HG03442 (cell line): ENCODE data around the gene SMG7.

Experiments
- ATAC-seq: cut with Tn5 transposase; IDR thresholded peaks from one replicate; pipeline ENCODE4 v1.9.1; 2021; ENCODE audit warnings: mild to moderate bottlenecking, moderate library complexity; ENCODE audit not compliant: unreplicated experiment

Gene SMG7

DNA sequence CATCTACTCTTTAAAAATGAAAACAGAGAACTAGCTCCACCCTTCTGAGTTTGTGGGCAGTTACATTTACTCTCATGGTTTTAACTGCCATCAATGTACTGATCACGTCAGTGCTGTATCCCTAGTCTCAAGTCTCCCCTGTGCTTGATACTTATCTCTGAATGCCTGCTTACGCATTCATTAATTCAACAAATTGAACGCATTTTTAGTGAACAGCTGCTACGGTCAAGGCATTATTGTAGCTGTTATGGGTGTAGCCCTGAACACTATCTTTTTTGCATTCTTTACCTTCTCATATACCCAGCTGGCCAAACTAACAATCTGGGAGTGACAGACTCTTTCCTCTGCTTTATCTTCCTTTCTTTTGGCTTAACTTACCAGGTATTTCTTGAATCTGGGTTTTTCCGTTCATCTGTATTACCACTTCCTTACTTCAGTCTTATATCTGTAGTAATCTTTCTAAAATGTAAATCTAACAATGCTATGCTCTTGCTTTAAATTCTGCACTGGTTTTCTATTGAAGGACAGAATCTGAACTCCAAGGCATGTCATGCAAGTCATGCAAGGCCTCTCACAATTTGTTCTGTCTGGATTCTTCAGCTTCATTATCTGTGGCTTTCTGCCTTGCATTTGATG, 33.3 kb downstream of the SMG7 start:
- ATAC-seq = no peak

GRCh38 chr1:183506561-183506960, 34.3 kb downstream of the SMG7 start:
- no peak for ATAC-seq

- no peak for ATAC-seq
These were observed 36.4 kb downstream of the SMG7 start for GRCh38 chr1:183508694-183509093.

DNA sequence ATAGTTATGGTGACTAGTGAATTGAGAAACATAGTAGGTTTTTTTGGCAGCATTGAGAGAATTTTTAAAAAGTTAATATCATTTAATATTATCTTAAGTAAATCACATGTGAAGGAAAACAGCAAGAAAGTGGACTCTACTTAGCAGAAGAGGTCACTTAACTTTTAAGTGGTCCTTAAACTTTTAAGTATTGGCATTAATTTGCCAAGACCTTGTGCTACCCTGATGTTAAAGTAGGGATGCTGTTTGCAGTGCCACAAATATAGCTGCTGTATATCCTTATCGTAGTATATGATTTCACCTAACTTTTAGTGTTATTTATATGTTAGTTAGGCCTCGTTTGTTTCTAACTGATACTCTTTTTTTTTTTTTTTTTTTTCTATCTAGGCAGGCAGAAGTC, 40.2 kb downstream of the SMG7 start:
- no peak for ATAC-seq

DNA sequence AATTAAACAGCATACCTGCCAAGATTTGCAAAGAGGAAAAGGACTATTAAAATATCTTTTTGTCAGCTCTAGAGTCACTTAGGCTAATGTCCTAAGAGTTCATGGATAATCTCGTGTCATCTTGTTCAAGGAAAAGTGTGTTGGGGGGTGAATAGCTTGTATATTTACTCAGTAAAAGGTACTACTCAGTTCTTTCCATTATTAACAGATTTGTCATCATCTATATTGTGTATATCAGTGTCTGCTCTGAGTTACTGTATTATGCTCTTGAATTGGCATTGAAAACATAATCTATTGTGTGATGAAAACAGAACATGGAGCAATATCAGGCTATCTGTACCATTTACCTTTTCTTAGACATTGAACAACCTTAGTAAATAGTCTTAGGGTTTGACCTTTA, 41.9 kb downstream of the SMG7 start:
- ATAC-seq = no peak

DNA sequence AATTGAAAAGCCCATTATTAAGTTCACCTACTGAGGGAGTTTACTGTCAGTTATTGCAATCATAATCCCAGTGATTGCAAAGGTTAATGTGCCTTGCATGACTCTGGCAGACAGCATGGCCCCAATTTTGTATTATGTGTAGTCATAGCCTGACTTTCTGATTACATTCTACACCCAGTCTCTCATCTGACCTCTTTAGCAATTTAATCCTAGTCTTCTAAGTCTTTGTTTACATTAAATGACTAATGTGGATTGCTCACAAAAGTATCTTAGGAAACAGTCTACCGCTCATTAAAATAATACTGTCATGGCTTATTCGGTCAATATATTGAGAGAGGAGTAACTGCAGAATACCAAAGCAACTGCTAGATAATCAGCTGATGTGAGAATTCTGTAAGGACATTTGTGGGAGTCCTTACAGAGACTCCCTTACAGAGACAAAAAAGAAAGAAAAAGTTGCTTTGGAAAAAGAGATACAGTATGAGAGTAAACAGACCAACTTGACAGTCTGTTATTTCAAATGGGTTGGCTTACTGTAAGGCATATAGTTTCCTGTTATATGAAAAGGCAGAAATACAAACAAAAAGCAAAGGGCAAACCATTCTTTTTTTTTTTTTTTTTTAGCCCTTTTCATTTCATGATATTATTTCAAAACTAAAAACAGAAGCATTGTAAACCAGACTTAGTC, 42.8 kb downstream of the SMG7 start:
- no peak for ATAC-seq

DNA sequence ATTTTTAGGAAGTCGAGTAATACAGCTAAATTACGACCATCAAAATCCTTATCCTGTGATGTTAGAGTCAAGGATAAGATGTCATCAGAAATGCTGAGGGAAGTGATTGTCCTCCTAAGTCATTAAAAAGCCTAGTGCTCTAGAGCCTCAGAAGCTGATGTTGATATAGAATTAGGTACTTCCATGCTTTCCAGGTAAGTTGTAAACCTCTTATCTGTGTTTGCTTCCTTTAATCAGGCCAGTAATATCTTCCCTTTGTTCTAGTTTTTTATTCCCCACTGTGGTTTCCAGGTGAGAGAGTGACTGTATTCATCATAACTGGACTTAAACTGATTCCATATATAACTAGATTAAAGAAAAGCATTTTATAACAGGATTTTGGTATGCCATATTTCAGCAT, 44.4 kb downstream of the SMG7 start:
- no peak for ATAC-seq

GRCh38 chr1:183517401-183517800, 45.1 kb downstream of the SMG7 start:
- ATAC-seq = no peak

GRCh38 chr1:183520379-183520778, 48.1 kb downstream of the SMG7 start:
- no peak for ATAC-seq

- no peak for ATAC-seq
These were observed 49.8 kb downstream of the SMG7 start for GRCh38 chr1:183522104-183522503.

GRCh38 chr1:183528577-183528976, 56.3 kb downstream of the SMG7 start:
- ATAC-seq = no peak

DNA sequence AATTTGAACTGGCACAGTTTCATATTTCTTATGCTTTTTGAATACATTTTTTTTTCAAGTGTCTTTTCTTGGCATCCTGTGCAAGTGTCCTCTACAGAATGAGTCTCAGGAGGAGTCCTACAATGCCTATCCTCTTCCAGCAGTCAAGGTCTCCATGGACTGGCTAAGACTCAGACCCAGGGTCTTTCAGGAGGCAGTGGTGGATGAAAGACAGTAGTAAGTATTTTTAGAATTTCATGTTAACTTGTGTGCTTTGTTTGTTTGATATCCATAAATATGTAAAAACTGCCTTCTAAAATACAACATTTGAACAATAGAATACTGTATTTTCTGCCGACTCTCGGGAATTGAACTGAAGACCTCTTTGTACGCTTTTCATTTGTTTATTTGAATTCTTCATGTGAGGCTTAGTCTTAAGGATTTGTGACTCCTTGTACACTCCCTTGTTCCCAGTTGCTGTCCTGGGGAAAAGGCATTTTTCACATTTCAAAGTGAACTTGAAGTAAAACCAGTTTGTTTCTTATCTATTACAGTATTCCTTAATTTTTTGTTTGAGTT, 61.4 kb downstream of the SMG7 start:
- ATAC-seq = no peak

DNA sequence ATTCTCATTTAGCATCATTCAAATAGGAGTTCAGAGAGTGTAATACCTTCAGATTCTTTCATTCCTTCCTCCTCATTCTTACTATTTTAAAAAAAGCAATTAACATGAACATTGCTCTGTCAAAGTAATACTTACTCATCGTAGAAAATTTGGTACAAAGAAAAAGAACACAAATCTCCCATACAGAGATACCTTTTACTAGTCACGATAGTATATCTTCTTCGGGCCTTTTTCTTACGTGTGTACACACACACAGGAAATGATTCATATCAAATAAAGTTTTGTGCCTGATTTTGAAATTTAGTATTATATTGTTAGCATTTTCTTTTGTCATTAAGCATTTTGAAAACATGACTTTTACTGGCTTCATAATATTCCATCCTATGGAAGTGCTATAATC, 65.1 kb downstream of the SMG7 start:
- no peak for ATAC-seq

DNA sequence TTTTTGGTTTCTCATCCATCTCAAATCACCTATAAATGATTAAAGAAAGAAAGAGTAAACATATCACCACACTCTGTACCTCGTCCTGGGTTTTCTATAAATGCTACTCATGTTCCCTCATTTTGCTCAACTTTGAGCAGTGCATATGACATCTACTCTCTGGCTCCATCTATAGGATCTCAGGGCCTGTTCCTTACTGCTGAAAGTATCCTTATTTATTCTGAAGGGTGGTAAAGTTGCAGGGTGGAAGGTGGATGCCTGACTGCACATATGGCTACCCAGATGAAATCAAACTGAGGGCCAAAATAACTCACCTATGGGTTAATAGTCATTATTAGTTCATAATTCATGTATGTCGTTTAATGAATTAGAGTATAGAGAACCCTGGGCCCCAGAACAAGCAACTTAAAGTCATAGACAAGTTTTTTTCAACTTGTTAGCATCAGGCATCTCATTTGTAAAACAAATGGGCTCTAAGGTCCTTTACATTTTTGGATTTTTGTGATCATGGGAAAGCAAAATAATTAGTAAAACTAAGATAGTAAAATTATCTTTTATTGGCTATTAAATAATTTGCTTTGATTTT, 71.4 kb downstream of the SMG7 start:
- no peak for ATAC-seq

GRCh38 chr1:183544598-183545297, 72.4 kb downstream of the SMG7 start:
- no peak for ATAC-seq

DNA sequence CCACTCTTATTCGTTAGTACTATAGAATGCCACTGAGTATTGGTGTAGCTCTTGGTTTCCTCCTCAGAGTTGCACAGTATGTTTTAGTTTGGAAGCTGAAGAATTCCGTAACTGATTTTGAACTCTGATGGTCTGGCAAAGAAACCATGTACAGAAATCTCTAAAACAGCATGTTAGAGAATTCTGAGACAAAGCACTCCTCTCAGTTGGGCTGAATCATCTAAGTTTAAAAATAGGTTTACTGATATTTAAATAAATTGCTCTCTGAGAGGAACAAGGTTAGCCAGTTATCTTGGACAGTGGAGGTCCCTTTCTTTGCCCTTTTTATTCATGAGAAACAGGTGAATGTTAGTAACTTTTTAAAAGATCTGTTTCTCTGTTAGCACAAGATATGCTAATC, 74.1 kb downstream of the SMG7 start:
- no peak for ATAC-seq

DNA sequence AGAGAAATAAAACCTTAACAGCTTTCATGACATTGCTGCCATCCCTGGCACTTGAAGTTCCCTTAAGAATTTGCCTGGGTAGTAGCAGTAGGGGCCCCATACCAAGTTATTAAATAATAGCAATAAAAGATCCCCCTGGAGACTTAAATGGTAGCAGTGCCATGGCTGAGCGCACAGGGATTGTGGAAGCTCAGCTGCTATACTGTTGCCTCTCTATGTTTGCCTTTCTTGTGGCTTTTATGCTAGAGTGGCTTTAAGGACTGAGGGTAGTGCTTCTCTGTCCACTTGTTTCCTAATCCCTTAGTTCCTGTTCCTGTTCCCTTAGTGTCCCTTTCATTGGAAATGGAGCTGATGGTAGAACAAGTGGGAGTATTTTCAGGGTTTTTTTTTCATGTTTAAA, 75.8 kb downstream of the SMG7 start:
- no peak for ATAC-seq

- no peak for ATAC-seq
These were observed 78.6 kb downstream of the SMG7 start for GRCh38 chr1:183550915-183551314.

- ATAC-seq = no peak
These were observed 79.6 kb downstream of the SMG7 start for GRCh38 chr1:183551924-183552323.

GRCh38 chr1:183552441-183552840, 80.1 kb downstream of the SMG7 start:
- ATAC-seq = no peak

DNA sequence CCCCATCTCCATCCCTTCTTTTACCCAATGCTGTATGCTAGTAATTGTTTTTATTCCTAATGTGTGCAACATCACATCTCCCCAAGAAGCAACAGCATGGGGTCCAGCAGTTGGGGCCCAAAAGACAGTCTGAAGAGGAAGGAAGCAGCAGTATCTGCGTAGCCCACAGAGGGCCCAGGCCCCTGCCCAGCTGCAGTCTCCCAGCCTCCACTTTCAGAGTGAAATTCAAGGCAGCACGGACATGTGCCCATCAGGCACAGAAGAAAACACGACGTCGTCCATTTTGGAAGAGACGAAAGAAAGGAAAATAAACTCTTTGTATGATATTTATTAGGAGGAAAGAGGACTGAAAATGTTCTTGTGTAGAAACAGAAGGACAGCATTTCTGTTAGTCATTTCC, 80.6 kb downstream of the SMG7 start:
- ATAC-seq = no peak

DNA sequence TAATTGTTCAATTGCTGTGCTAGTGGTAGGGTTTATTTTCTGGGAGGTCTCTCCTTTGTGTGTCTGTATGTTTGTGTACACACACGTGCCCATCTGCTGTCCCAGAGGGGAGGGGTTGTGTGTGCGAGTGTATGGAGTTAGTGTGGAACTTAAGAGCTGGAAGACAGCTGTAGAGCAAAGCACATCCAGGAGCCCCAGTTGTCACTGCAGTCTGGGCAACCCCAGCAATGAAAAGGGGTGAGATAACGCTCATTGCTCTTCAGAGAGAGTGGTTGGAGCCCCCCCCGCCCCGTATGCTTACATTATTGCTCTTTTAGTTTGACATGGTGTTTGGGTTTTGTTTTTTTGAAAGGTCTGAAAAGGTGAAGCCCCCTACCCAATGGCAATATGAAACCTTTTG, 81.0 kb downstream of the SMG7 start:
- no peak for ATAC-seq
